Measurements from ENCODE around the gene LMF1.

DNA sequence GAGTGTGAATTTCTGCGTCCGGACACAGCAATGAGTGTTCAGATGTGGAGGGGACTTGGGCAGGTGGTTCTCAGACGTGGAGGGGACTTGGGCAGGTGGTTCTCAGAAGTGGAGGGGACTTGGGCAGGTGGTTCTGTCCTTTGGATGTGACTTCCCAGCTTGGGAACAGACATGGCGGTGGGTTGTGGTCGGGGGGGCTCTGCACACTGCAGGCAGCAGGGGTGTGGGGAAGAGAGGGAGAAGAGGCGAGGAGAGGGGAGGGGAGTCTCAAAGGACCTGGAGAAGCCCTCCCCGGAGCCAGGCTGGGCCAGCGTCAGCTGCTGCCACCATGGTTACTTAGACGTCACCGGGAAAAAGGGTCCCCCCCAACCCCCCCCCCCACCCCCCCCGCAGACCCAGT, 20.6 kb upstream of the LMF1 start:
- TF ChIP-seq, protein P1, sequence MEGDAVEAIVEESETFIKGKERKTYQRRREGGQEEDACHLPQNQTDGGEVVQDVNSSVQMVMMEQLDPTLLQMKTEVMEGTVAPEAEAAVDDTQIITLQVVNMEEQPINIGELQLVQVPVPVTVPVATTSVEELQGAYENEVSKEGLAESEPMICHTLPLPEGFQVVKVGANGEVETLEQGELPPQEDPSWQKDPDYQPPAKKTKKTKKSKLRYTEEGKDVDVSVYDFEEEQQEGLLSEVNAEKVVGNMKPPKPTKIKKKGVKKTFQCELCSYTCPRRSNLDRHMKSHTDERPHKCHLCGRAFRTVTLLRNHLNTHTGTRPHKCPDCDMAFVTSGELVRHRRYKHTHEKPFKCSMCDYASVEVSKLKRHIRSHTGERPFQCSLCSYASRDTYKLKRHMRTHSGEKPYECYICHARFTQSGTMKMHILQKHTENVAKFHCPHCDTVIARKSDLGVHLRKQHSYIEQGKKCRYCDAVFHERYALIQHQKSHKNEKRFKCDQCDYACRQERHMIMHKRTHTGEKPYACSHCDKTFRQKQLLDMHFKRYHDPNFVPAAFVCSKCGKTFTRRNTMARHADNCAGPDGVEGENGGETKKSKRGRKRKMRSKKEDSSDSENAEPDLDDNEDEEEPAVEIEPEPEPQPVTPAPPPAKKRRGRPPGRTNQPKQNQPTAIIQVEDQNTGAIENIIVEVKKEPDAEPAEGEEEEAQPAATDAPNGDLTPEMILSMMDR (IDR thresholded peaks at IDR 0.05) = no peak
- TF ChIP-seq POLR2A (IDR thresholded peaks at IDR 0.05) = no peak
- no peak for TF ChIP-seq POLR2AphosphoS5 (IDR thresholded peaks at IDR 0.05)
